Right lobe of liver (tissue), 6 donors: ENCODE data around the gene RBM33. TPM values are rescaled to one million over a fixed set of nuclear protein-coding genes. Genes with fewer than 3 reads are reported as not detected.

Experiments used
- ATAC-seq, 4 donors: fragments of 200-7000 bp; cut with Tn5 transposase; one replicate each; pipeline ENCODE4 v1.9.1; 2020; ENCODE audit warnings: mild to moderate bottlenecking in 4 of 4, moderate library complexity in 4 of 4
- DNase-seq, 3 donors: peaks; one replicate each; pipeline ENCODE4 v3.0.0-alpha.2; 2020
- H3K27ac ChIP-seq, 3 donors: fragments of 200-600 bp; one replicate each; pipeline ENCODE4 v1.8.0; 2022
- H3K27me3 ChIP-seq, 2 donors: fragments of 200-600 bp; one replicate each; pipeline ENCODE4 v1.8.0; 2022
- H3K36me3 ChIP-seq, 4 donors: fragments of 200-600 bp; sonication (generic) in 1 of 4; one replicate each; pipeline versions ENCODE4 v1.5.1 to v1.8.0; 2017 to 2022; ENCODE audit warnings: control low read depth in 1 of 4
- H3K4me1 ChIP-seq, 4 donors: fragments of 200-600 bp; sonication (generic) in 1 of 4; one replicate each; pipeline versions ENCODE4 v1.5.1 to v1.8.0; 2017 to 2022; ENCODE audit warnings: control low read depth in 1 of 4
- H3K4me3 ChIP-seq, 3 donors: fragments of 200-600 bp; one replicate each; pipeline ENCODE4 v1.8.0; 2022
- H3K9me3 ChIP-seq, 4 donors: fragments of 200-600 bp; sonication (generic) in 1 of 4; one replicate each; pipeline versions ENCODE4 v1.5.1 to v1.8.0; 2017 to 2022; ENCODE audit warnings: control low read depth in 1 of 4
- POLR2A ChIP-seq: fragments of 450-650 bp; IDR thresholded peaks from one replicate; pipeline ENCODE4 v1.6.1; 2017; ENCODE audit warnings: antibody characterized with exemption, mild to moderate bottlenecking
- WGBS: methylation state at CpG from one replicate; pipeline ENCODE4 v1.1.6; 2018; ENCODE audit warnings: low coverage, low lambda C conversion rate; ENCODE audit not compliant: insufficient coverage; ENCODE audit errors: missing lambda C conversion rate; 5-methylcytosine and 5-hydroxymethylcytosine counted together
- intact Hi-C, 2 donors: fragments of 100-400 bp; cut with DNase I; formaldehyde crosslinking; loops; one replicate each; pipeline versions ENCODE4 v1.11.2 to v1.14.1; 2022
- total RNA-seq, 6 experiments: library from RNA; depleted of rRNA in 2 of 6; stranded (reverse); fragments of >200 nt in 2 of 6; fragmentation: NEBNext Ultra II Directional in 3 of 6; extraction: Animal tissue kit (Norgen Biotek cat#: 25700) in 3 of 6; gene quantifications; one replicate each; pipeline versions ENCODE4 v1.1.0 to v1.2.4, GENCODE V29; 2016 to 2023
- TF ChIP-seq, protein P1 (sequence below), 4 donors: fragments of 200-600 bp in 3 of 4; fragments of 450-650 bp in 1 of 4; IDR thresholded peaks; one replicate each; pipeline versions ENCODE4 v1.5.1 to v1.8.0; 2016 to 2022; ENCODE audit warnings: antibody characterized with exemption in 4 of 4, mild to moderate bottlenecking in 2 of 4
- donor health status: DM: no; HTN: yes; CAD: no.
- donor health status: DM: no; HTN: no; CAD: no.
- donor health status: DM: no; HTN: no; CAD: no.
- donor health status: DM: no; HTN: yes; CAD: no.
- donor health status: DM: no; HTN: yes; CAD: no.

Gene RBM33
- total RNA-seq, 6 experiments from 2014 or later: 24.9 to 55.1 (median 32.0) TPM

DNA sequence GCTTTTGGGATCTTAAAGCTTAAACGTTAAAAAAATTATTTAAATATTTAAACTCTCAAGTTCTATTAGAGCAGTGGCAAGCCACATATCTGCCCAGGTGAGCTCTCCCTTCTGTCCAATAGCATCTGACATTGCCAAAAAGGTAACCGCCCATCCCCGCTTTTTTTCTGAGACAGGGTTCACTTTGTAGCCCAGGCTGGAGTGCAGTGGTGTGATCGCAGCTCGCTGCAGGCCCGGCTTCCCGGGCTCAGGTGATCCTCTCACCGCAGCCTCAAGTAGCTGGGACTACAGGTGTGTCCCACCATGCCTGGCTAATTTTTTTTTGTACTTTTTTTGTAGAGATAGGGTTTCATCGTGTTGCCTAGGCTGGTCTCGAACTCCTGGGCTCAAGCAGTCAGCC, 83.2 kb downstream of the RBM33 start:
- ATAC-seq (no peak), DNase-seq (no peak)
- TF ChIP-seq, protein P1, sequence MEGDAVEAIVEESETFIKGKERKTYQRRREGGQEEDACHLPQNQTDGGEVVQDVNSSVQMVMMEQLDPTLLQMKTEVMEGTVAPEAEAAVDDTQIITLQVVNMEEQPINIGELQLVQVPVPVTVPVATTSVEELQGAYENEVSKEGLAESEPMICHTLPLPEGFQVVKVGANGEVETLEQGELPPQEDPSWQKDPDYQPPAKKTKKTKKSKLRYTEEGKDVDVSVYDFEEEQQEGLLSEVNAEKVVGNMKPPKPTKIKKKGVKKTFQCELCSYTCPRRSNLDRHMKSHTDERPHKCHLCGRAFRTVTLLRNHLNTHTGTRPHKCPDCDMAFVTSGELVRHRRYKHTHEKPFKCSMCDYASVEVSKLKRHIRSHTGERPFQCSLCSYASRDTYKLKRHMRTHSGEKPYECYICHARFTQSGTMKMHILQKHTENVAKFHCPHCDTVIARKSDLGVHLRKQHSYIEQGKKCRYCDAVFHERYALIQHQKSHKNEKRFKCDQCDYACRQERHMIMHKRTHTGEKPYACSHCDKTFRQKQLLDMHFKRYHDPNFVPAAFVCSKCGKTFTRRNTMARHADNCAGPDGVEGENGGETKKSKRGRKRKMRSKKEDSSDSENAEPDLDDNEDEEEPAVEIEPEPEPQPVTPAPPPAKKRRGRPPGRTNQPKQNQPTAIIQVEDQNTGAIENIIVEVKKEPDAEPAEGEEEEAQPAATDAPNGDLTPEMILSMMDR (IDR thresholded peaks at IDR 0.05): no peak
- TF ChIP-seq POLR2A: no peak
- Histone ChIP-seq H3K9me3 (no peaks in the 10 kb centered on the region), H3K4me1 (peaks cover 0 to 9% (median 4%) of the 10 kb centered on the region in 4 donors), H3K27me3 (no peaks in the 10 kb centered on the region), H3K36me3 (peaks cover 0 to 20% (median 0%) of the 10 kb centered on the region in 4 donors), H3K4me3 (no peak overlapping the region), H3K27ac (no peak overlapping the region)
- WGBS: 96% methylated on average over 2 of the region's 10 CpGs
- intact Hi-C loops: no loop called here

DNA sequence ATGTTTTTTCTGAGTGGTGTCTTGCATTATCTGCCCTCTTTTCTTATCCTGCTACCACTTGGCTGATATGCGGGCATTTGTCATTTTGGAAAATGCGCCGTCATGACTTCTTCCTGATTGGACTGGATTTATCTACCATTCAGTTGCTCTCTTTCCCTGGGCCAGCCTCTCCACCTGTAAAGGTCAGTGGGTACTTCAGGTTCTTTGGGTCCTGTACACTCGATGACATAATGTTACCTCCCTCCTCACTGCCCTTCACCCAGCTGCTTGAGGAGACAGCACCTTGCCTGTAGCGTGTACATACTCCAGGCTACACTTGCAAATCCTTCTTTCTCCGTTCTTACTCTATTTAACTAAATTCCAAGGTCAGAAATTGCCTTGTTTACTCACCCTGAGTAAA, 83.7 kb downstream of the RBM33 start:
- 77% methylated on average over 4 of the region's 6 CpGs for WGBS
- TF ChIP-seq POLR2A: no peak
- TF ChIP-seq, protein P1 (IDR thresholded peaks at IDR 0.05): no peak
- ATAC-seq: peak in 2 of 4 donors; percentile 8 to 23
- DNase-seq: no peak
- Histone ChIP-seq H3K9me3 (no peaks in the 10 kb centered on the region), H3K36me3 (peaks cover 0 to 20% (median 0%) of the 10 kb centered on the region in 4 donors), H3K4me3 (no peak overlapping the region), H3K27me3 (no peaks in the 10 kb centered on the region), H3K4me1 (peaks cover 0 to 9% (median 4%) of the 10 kb centered on the region in 4 donors), H3K27ac (no peak overlapping the region)
- intact Hi-C loops: no loop called here

DNA sequence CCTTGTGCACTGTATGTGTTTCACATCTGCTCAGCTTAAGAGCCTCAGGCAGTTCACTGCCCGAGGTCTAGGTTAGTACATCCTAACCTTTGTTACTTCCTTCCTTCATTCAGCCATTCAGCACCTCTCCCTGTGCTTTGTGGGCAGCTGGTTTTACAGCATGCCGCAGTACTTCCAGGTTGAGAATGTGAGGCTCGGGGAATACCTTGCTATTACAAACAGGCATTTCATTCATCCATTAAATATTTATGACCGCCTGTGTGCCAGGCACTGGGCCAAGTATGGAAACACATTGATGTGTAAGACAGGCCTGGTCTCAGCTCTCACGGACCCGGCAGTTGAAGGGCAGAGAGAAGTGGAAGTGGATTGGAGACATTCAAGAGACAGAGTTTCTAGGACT, 85.4 kb downstream of the RBM33 start:
- H3K9me3 ChIP-seq: no peaks in the 10 kb centered on the region
- TF ChIP-seq POLR2A: no peak
- TF ChIP-seq, protein P1 (IDR thresholded peaks at IDR 0.05): no peak
- ATAC-seq (peak in 1 of 4 donors; percentile 16), DNase-seq (no peak)
- intact Hi-C loops: loop anchor here in 1 of 2 donors (10.0 kb wide), 1 partner anchor 125 kb away; no protein-coding TSS in a partner anchor
- peaks cover 0 to 14% (median 0%) of the 10 kb centered on the region in 4 donors for H3K36me3 ChIP-seq
- no peak overlapping the region for H3K27ac ChIP-seq
- WGBS: 60% methylated on average over 6 of the region's 6 CpGs
- H3K27me3 ChIP-seq: no peaks in the 10 kb centered on the region
- no peak overlapping the region for H3K4me3 ChIP-seq
- H3K4me1 ChIP-seq: peaks cover 0 to 9% (median 4%) of the 10 kb centered on the region in 4 donors

DNA sequence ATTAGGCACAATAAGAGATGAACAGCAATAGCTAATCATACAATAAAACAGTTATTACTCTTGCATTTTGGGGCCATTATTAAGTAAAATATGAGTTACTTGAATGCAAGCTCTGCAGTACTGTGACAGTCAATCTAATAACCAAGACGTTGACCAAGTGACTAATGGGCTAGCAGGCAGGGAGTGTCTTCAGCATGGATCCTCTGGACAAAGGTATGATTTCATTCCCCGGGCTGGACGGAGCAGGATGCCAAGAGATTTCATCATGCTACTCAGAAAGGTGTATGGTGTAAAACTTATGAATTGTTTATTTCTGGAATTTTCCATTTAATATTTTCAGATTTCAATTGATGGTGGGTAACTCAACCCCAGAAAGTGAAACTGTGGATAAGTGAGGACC, 86.9 kb downstream of the RBM33 start:
- no peak for TF ChIP-seq POLR2A
- TF ChIP-seq, protein P1 (IDR thresholded peaks at IDR 0.05): no peak
- DNase-seq: no peak
- intact Hi-C loops: loop anchor here in 1 of 2 donors (10.0 kb wide), 1 partner anchor 127 kb away; no protein-coding TSS in a partner anchor
- 19% methylated on average over 3 of the region's 3 CpGs for WGBS
- H3K27ac ChIP-seq: peak overlapping the region in 1 of 3 donors; percentile 29
- H3K27me3 ChIP-seq: no peaks in the 10 kb centered on the region
- peak; percentile 74 to 86 (median 82) for ATAC-seq
- H3K9me3 ChIP-seq: no peaks in the 10 kb centered on the region
- peaks cover 0 to 14% (median 4%) of the 10 kb centered on the region in 4 donors for H3K4me1 ChIP-seq
- H3K36me3 ChIP-seq: peaks cover 0 to 14% (median 0%) of the 10 kb centered on the region in 4 donors
- no peak overlapping the region for H3K4me3 ChIP-seq
